Stimulated activated naive CD4-positive, alpha-beta T cell (primary cell): ENCODE results near the gene RAP1GAP.

Experiments used
- DNase-seq, 6 experiments: peaks; one replicate each; lab custom pipeline; 2025; lab: John Stamatoyannopoulos, UW

RAP1GAP gene

DNA sequence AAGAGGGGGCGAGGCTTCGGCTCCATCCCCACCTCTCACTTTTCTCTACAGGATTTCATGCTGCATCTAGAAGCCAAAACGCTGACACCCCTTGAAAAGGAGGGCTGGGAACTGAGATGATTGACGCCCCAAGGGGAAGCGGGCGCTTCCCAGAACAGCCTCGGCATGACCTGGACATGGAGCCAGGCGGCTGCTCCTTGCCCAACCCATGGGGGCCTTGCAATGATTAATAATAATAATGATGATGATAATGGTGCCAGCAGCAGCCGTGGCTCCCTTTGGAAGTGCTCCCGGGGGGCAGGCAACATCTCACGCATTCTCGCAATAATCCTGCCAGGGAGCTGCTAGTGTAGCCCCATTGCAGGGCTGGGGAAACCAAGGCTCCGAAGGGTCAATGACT, 78.2 kb downstream of the RAP1GAP start:
- no peak for DNase-seq

DNA sequence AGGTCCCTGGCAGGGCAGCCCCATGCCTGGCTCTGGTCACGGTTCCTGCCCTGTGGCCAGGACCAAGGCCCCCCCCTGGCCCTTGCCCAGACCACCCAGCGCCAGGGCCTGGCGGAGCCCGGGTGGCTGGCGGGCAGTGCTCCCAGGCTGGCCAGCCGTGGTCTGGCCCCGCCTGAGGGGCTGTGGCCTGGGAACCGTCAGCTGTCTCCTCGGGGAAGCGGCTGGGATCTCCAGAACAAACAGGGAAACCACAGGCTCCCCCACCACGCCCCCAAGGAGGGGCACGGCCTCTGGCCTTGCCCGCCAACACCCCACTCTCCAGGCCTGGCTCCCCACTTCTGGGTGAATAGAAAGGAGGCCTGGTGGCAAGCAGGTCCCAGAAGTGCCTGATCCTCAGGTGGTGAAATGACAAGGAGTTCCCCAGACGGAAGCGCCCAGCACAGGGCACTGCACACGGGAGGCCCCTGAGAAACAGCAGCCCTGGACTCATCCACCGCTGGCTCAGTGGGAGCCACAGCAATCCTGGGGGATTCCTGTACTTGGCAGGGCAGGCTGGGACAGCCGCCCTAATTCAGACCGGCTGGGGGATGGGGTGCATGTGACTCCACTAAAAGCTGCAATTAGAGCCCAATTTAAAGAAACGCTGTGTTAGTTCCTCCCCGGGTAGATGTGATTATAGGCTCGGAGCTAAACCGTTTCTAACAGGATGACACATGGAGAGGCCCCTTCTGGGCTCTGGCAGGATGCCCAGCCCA, 78.9 kb downstream of the RAP1GAP start:
- DNase-seq, result no peak

DNA sequence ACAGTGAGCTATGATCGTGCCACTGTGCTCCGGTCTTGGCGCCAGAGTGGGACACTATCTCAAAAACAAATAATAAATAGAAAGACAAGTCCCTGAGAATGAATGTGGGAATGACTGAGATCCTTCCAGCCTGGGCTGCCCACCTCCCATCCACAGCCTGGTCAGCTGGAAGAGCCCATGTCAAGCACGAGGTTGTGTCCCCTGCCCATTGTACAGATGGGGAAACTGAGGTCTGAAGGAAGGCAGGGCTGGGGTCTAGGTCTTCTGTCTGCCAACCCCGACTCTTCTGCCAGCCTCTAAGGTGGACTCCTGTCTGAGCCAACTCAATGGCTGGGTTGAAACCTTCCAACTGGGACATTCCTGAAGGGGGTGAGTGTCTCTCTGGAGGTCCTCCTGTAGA, 79.5 kb downstream of the RAP1GAP start:
- DNase-seq, result no peak

DNA sequence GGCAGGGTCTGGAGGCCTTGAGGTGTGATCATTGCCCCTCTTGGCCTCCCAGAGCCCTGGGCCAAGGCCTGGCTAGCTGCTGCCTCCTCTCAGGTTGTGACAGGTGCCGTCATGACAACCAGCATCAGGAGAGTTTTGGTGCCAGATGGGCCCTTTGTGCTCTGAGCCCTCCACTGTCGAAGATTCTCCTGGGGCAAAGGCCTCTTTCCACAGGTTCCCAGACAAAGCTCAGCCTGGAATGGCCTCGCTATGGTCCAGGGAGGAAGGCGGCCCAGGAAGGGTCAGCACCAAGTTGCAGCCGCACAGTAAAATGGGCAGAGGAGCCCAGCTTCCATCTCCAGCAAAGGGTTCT, 81.6 kb downstream of the RAP1GAP start:
- no peak for DNase-seq

DNA sequence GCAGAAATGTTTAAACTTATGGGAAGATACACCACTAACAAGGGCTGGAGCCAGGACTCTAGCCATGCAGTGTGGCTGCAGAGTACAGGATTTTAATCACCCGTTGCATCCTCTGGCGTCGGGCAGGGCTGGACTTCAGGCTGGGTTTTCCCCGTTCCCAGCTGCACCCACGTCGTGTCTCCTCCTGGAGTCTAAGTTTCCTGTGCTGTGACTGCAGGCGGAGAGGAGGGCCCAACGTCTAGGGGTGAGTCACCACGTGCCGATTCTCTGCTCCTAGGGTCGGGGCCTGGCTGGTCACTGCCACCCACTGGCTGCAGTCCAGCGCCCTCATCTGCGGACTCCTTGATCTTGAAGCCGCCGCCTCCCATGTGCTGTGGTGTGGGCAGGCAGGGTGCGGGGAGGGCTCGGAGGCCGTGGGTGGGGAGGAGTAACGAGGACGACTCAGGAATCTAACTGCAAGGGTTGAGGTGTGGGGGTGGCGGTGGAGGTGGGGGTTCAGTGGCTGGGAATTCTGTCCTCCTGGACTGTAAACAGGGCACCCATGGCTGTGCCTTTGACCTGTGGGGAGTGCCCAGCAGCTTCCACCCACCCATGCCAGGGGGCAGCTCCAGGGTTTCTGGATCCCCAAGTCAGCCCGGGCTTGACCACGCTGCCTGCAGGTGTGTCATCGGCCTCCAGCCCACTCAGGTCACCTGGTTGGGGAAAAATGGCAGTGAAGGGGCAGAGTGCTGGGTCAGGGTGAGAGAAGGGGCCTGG, 82.1 kb downstream of the RAP1GAP start:
- DNase-seq, result no peak

DNA sequence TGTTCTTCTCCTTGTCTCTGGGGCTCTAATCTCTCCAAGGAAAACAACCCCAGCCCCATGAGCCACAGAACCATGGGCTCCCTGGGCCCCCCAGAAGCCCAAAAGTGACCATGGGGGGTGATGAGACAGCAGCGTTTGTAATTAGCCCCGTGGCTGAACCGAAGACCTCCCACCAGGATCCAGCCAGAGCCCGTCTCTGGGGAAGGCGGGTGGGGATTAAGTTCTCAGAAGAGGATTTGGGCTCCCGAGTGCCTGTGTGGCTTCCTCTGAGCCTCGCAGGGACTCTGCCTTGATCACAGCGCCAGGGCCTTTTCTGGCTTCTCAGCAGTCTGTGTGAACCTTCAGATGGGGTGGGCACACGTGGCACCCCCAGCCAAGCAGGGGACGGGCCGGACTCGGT, 82.9 kb downstream of the RAP1GAP start:
- DNase-seq, result no peak

DNA sequence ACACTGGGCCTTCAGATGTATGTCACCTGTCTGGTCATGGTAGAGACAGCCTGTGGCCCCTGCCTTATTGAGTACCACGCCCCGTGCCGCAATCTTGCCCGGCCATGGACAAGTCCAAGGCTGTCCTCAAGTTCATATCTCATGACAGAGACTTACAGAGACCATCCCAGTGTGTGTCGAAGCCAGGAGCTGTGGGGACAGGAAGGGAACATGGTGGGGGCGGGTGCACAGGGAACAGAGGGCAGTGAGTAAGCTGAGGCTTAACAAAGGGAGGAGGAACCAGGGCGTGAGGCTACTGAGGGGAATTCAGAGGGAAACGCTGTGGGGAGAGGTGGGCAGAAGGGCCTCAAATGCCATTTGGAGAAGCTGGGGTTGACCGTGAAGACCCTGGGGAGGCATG, 84.1 kb downstream of the RAP1GAP start:
- no peak for DNase-seq

DNA sequence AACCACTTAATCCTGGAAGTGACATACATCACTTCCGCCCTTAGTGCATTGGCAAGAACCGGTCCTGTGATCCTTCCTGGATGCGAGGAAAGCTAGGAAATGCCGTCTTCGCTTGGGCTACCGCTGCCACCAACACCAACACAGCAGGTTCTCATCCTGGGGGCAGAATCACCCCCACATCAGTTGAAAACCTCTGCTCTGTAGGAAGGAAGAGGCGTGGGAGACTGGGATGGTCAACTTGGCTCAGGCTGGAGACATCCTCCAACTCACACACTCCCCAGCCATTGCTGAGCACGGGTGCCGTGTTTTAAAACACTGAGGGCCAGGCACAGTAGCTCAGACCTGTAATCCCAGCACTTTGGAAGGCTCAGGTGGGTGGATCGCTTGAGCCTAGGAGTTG, 85.1 kb downstream of the RAP1GAP start:
- DNase-seq, result no peak

DNA sequence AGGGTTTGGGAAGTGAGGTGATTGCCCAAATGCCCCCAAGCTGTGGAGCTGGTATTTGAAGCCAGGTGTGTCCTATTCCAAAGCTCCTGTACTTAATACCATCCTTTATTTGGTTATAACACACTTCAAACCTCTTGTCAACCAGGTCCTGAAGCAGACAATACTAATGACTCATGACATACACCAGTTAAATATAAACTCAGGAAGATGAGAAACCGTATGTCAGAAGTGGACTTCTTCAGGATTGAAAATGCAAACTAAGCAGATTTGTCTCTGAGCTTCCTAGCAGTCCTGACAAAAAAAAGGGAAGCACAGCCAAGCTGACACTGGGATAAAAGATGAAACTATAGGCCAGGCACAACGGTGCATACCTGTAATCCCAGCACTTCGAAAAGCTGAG, 89.4 kb downstream of the RAP1GAP start:
- DNase-seq, result no peak

DNA sequence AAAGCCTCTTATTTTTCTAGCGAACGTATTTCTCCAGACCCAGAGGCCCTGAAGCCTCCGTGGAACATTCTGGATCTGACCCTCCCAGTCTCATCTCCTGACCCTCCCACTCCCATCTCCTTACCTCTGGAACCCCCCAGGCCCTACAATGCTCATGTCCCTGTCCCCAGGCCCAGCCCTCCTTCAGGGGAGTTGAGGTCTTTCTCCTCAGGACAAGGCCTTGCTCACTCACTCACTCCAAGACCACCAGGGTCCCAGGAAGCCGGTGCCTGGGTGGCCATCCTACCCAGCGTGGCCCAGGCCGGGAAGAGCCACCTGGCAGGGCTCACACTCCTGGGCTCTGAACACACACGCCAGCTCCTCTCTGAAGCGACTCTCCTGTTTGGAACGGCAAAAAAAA, 91.2 kb downstream of the RAP1GAP start:
- no peak for DNase-seq

DNA sequence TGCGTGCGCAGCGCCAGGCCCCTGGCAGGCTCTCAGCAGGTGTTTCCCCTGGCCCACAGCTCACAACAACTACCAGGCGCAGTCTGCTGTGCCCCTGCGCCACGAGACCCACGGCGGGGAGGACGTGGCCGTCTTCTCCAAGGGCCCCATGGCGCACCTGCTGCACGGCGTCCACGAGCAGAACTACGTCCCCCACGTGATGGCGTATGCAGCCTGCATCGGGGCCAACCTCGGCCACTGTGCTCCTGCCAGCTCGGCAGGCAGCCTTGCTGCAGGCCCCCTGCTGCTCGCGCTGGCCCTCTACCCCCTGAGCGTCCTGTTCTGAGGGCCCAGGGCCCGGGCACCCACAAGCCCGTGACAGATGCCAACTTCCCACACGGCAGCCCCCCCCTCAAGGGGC, 91.8 kb downstream of the RAP1GAP start:
- no peak for DNase-seq

DNA sequence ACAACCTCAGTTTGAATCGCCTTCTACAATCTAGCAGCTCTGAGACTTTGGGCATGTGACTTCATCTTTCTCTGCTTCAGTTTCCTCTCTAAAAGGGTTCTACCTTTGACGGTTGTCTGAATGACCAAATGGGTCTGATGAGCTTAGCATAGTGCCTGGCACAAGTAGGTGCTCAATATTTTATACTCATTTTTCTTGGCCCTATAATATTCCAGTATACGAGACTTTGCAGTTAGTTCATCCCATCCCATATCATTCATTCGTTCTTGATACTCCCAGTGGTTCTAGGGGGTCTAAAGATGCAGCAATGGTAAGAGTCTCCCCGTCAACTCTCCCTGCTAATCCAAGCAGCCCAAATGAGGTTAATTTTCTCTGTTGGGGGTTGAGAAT, 92.4 kb downstream of the RAP1GAP start:
- DNase-seq, result no peak

DNA sequence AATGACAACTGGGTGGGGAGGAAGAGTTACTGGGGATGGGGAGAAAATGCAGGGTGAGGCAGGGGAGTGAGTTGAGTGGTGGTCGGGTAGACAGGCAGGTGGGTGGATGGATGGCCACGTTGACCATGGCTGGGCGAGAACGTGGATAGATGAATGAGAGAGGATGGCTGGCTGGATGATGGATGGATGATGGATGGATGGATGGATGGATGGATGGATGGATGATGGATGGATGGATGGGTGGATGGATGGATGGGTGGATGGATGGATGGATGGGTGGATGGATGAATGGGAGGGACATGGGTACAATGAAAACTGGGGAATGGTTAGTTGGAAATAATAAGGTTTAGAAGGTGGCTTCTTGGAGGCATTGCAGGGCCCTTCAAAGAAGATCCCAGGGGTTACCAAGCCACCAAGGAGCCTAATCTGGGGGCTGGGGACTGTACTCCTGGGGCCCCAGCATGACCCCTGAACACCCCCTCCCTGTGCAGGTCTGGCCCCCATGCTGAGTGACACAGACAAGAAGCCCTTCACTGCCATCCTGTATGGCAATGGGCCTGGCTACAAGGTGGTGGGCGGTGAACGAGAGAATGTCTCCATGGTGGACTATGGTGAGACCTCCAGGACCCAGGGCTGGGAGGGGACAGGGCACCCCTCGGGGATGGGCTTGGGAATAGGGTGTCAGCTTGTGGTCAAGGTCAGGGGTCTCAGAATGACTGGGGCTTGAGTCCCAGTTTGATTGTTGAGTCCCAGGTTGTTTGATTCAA, 92.9 kb downstream of the RAP1GAP start:
- DNase-seq, result no peak

DNA sequence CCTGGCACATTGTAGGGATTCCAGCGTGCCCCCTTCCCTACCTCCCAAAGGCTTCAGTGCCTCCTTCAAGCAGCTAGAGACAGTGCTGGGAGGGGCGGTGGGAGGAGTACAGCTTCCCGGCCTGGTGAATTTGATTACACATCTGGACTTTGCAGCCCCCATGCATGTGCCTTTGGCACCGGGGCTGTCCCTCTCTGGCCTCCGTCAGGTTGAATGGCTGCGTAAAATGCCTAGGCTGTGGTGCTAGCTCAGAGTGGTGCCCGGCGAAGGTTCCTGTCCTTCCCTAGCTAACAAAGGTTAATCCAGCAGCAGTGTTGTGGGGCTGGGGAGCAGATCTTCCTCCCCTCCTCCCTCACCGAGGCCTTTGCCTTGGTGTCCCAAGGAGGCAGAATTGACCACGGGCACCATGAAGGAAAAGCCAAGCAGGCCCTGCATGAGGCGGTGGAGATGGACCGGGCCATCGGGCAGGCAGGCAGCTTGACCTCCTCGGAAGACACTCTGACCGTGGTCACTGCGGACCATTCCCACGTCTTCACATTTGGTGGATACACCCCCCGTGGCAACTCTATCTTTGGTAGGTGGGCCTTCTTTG, 93.7 kb downstream of the RAP1GAP start:
- DNase-seq, result no peak

DNA sequence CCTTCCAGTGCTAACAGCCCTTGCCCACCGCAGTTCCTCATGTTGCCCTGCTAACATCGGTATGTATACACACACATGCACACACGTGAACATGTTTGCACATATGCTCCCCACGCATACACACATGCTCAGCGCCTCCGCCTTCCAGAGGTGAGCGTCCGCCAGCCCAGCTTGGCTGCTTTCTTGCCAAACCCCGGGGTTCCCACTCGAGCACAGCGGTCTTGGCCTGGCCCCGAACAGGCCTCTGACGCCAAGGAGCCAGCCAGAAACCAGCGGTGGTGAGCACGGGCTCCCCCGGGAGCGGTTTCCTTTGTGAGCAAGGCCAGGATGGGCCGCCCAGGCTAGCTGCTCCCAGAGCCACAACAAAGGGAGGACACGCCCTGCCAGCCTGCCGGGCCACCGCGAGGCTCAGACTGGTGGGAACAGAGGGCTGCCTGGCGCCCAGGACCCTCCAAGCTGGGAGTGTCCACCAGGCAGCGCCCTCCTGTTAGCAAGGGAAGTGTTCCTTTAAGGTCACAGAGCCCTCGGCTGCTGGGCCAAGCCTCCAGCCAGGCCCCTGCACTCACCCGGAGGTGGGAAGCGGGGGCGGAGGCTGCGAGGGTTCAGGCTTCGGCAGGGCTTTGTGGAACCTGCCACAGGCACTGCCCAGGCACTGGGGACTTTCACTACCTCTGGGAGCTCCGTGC, 94.5 kb downstream of the RAP1GAP start:
- no peak for DNase-seq

DNA sequence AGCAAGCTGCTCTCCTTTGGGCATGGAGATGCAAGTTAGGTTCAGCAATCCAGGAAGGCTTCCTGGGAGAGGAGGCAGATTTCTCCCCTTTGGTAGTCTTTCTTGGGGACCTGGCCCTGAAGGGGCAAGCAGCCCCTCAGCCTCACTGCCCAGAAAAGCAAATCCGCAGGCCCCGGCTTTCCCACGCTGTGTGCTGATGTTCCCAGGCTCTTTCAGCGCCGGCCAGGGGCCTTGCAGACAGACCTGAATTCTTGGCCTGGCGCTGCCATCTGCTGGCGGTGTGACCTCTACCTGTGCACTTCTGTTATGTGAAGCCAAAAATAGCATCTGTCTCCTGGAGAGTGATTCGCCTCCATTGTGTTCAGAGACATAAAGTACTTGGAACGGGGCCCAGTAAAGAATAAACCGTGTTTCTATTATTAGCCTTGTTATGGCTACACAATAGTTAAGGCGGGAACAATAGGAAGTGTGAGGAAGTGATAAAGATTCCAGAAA, 95.1 kb downstream of the RAP1GAP start:
- DNase-seq, result no peak

DNA sequence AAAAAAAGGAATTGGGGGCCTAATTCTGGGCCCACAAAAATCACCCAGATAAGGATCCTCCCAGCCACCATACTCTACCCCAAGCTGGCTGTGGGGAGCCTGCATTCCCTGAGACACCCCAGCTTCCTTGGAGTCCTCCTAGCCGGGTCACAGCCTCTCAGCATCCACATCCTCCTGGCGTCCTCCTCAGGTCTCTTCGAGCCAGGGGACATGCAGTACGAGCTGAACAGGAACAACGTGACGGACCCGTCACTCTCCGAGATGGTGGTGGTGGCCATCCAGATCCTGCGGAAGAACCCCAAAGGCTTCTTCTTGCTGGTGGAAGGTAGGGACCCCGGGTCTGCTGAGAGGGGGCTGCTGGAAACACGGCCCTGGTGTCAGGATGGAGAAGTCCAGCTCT, 95.7 kb downstream of the RAP1GAP start:
- no peak for DNase-seq

DNA sequence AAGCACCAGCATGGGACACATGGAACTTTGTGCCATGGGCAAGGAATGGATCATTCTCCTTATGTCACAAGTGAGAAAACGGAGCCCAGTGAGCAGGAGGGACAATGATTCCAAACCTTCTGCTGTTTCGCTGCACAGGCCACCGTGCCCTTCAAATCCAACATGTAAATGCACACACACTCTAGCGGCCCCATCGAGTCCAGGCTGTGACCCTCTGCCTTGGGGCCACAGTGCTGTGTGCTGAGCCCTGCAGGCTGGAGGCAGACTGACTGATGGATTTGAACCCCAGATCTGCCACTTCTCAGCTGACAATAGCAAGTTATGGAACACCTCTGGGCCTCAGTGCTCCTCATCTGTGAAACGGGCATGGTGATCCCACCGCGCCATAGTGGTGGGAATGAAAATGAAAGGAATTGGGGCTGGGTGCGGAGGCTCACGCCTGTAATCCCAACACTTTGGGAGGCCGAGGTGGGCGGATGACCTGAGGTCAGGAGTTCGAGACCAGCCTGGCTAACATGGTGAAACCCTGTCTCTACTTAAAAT, 96.4 kb downstream of the RAP1GAP start:
- DNase-seq, result no peak

DNA sequence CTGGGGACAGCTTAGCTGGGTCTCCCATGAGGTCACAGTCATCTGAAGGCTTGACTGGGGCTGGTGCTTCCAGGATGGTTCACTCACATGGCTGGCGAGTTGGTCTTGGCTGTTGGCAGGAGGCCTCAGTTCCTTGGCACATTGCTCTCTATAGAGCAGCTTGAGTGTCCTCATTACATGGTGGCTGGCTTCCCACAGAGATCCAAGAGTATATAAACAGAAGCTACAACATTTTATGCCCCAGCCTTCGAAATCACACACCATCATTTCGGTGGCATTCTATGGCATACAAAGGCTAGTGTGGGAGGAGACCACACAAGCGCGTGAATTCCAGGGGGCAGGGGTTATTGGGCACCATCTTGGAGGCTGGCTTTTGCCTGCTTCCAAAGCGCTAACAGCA, 96.9 kb downstream of the RAP1GAP start:
- DNase-seq, result no peak

DNA sequence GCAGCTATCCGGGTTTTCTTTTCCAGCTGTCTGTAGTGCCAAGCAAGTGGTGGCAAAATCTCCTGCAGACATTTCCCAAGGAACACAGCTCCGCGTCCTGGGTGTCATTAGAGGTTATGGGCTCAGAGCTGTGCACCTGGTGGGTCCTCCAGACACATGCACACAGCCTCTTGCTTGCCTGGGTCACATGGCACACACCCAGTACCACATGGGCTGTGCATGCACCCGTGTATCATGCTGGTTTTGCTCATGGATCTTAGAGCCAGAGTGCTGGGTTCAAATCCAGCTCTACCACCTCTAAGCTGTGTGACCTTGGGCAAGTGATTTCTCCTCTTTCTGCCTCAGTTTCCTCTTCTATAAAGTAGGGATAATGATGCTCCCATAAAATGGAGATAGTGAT, 98.3 kb downstream of the RAP1GAP start:
- no peak for DNase-seq

DNA sequence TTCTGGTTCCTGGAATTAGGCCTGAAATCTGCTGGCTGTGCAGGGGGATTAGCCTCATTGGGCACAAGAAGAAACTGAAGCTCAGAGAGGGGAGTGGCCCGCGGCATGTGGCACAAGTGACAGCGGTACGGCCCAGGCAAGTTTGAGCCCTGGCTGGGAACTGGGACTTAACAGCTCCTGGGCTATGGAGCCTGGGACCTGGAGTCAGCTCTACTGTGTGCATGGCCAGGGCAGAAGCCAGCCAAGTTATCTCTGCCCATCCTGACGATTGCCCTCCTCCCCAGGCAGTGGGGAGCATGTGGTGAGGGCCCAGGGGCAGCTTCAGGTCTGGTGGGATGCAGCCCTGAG, 98.7 kb downstream of the RAP1GAP start:
- DNase-seq, result no peak
